Measurements from ENCODE around the gene UBE2F. TPM values are rescaled to one million over a fixed set of nuclear protein-coding genes. Genes with fewer than 3 reads are reported as not detected.

The UBE2F gene
- total and polyA plus RNA-seq, 7 experiments from 2014 or later = 42.5 to 114 (median 52.7) TPM

GRCh38 chr2:237967463-237967951, 693 bp downstream of the UBE2F start:
- Histone ChIP-seq H3K27me3 (ENCODE audit: control insufficient read depth in 2 of 2, insufficient read depth in 2 of 2, low read length in 2 of 2) (no peaks in the 10 kb centered on the region), H3K36me3 (ENCODE audit: control insufficient read depth in 2 of 3, insufficient read depth in 3 of 3, low read length in 3 of 3) (no peaks in the 10 kb centered on the region), H3K27ac (ENCODE audit: low read depth, low read length) (peak overlapping the region; percentile 64), H3K4me1 (ENCODE audit: control insufficient read depth in 2 of 2, insufficient read depth in 2 of 2, low read length in 2 of 2) (peaks cover 13 to 35% of the 10 kb centered on the region in 2 donors), H3K9me3 (ENCODE audit: control insufficient read depth in 2 of 3, low read length in 3 of 3) (peaks cover 0 to 8% (median 0%) of the 10 kb centered on the region in 3 experiments), H3K4me3 (ENCODE audit: low read length) (peak overlapping the region; percentile 70)
- DNase-seq (peak in 5 of 9 donors; percentile 11 to 44 (median 19)), ATAC-seq (no peak)
- CTCF ChIA-PET = interaction anchor here (0.5 to 1.2 kb wide), 2 partner anchors 110 to 322 kb away, joined by 3 read pairs; no protein-coding TSS in a partner anchor
- Mint-ChIP-seq H3K36me3 (peaks cover 0 to 32% (median 5%) of the 10 kb centered on the region in 5 donors), H3K4me3 (peak overlapping the region; percentile 82 to 93 (median 89)), H3K27ac (peak overlapping the region; percentile 66 to 95 (median 88)), H3K4me1 (peaks cover 29 to 51% (median 48%) of the 10 kb centered on the region in 7 donors), H3K9me3 (peaks cover 0 to 13% (median 10%) of the 10 kb centered on the region in 11 donors), H3K27me3 (peaks cover 0 to 3% (median 0%) of the 10 kb centered on the region in 5 donors)
- POLR2A ChIA-PET = interaction anchor here (0.5 to 2.9 kb wide), 7 partner anchors 11 to 1605 kb away, joined by 3 to 17 read pairs (median 7); no protein-coding TSS in a partner anchor
- intact Hi-C loops (cut with micrococcal nuclease) = loop anchor here (1.0 to 10.0 kb wide), 9 partner anchors 25 to 459 kb away; partner anchors contain the start of genes ASB1 (in 1 of the 2), ILKAP (in 1 of the 2) and PER2 (in 1 of the 2)

GRCh38 chr2:237968048-237968862, 1.4 kb downstream of the UBE2F start:
- POLR2A ChIA-PET = interaction anchor here (0.5 to 2.9 kb wide), 17 partner anchors 8 to 1606 kb away, joined by 3 to 17 read pairs (median 4); partner anchors contain the start of gene ILKAP
- Mint-ChIP-seq H3K4me3 (peak overlapping the region; percentile 82 to 93 (median 89)), H3K4me1 (peaks cover 34 to 56% (median 49%) of the 10 kb centered on the region in 7 donors), H3K9me3 (peaks cover 0 to 6% (median 3%) of the 10 kb centered on the region in 11 donors), H3K27ac (peak overlapping the region; percentile 66 to 95 (median 88)), H3K27me3 (peaks cover 0 to 3% (median 0%) of the 10 kb centered on the region in 5 donors), H3K36me3 (peaks cover 4 to 27% (median 4%) of the 10 kb centered on the region in 5 donors)
- ATAC-seq (peak; percentile 65), DNase-seq (peak in 8 of 9 donors; percentile 57 to 82 (median 66))
- Histone ChIP-seq H3K4me3 (ENCODE audit: low read length) (peak overlapping the region; percentile 70), H3K9me3 (ENCODE audit: control insufficient read depth in 2 of 3, low read length in 3 of 3) (peaks cover 0 to under 1% (median 0%) of the 10 kb centered on the region in 3 experiments), H3K36me3 (ENCODE audit: control insufficient read depth in 2 of 3, insufficient read depth in 3 of 3, low read length in 3 of 3) (peaks cover 0 to under 1% (median 0%) of the 10 kb centered on the region in 3 experiments), H3K27me3 (ENCODE audit: control insufficient read depth in 2 of 2, insufficient read depth in 2 of 2, low read length in 2 of 2) (no peaks in the 10 kb centered on the region), H3K27ac (ENCODE audit: low read depth, low read length) (peak overlapping the region; percentile 64), H3K4me1 (ENCODE audit: control insufficient read depth in 2 of 2, insufficient read depth in 2 of 2, low read length in 2 of 2) (peaks cover 13 to 35% of the 10 kb centered on the region in 2 donors)
- CTCF ChIA-PET = interaction anchor here (0.6 to 1.9 kb wide), 8 partner anchors 11 to 292 kb away, joined by 3 to 7 read pairs (median 3); no protein-coding TSS in a partner anchor
- intact Hi-C loops (cut with micrococcal nuclease) = loop anchor here (1.0 to 10.0 kb wide), 16 partner anchors 30 to 319 kb away; partner anchors contain the start of gene PER2 (in 1 of the 2)

- intact Hi-C loops (cut with micrococcal nuclease) = no loop called here
- ChIA-PET POLR2A (no interaction called here), CTCF (interaction anchor here (0.9 kb wide), 1 partner anchor 113 kb away, joined by 3 read pairs; no protein-coding TSS in a partner anchor)
- Mint-ChIP-seq H3K9me3 (peaks cover 0 to 3% (median 0%) of the 10 kb centered on the region in 11 donors), H3K27me3 (no peaks in the 10 kb centered on the region), H3K4me3 (peak overlapping the region in 3 of 10 donors; percentile 27 to 50 (median 44)), H3K4me1 (peaks cover 37 to 70% (median 60%) of the 10 kb centered on the region in 7 donors), H3K27ac (peak overlapping the region in 3 of 9 donors; percentile 2 to 67 (median 61)), H3K36me3 (peaks cover 8 to 36% (median 13%) of the 10 kb centered on the region in 5 donors)
- Histone ChIP-seq H3K36me3 (ENCODE audit: control insufficient read depth in 2 of 3, insufficient read depth in 3 of 3, low read length in 3 of 3) (peaks cover 0 to 22% (median 0%) of the 10 kb centered on the region in 3 experiments), H3K9me3 (ENCODE audit: control insufficient read depth in 2 of 3, low read length in 3 of 3) (no peaks in the 10 kb centered on the region), H3K27me3 (ENCODE audit: control insufficient read depth in 2 of 2, insufficient read depth in 2 of 2, low read length in 2 of 2) (no peaks in the 10 kb centered on the region), H3K4me1 (ENCODE audit: control insufficient read depth in 2 of 2, insufficient read depth in 2 of 2, low read length in 2 of 2) (peaks cover 6 to 35% of the 10 kb centered on the region in 2 donors), H3K27ac (ENCODE audit: low read depth, low read length) (no peak overlapping the region), H3K4me3 (ENCODE audit: low read length) (no peak overlapping the region)
- DNase-seq (no peak), ATAC-seq (no peak)
Observed at GRCh38 chr2:237971661-237972060, 4.8 kb downstream of the UBE2F start.

GRCh38 chr2:237972211-237972610, 5.4 kb downstream of the UBE2F start:
- DNase-seq (no peak), ATAC-seq (no peak)
- H3K4me3 ChIP-seq (ENCODE audit: low read length) = no peak overlapping the region
- peaks cover 0 to 1% (median 0%) of the 10 kb centered on the region in 11 donors for H3K9me3 Mint-ChIP-seq
- H3K4me1 Mint-ChIP-seq = peaks cover 42 to 75% (median 64%) of the 10 kb centered on the region in 7 donors
- peaks cover 0 to 27% (median 0%) of the 10 kb centered on the region in 3 experiments for H3K36me3 ChIP-seq (ENCODE audit: control insufficient read depth in 2 of 3, insufficient read depth in 3 of 3, low read length in 3 of 3)
- no peaks in the 10 kb centered on the region for H3K27me3 Mint-ChIP-seq
- H3K4me1 ChIP-seq (ENCODE audit: control insufficient read depth in 2 of 2, insufficient read depth in 2 of 2, low read length in 2 of 2) = peaks cover 6 to 40% of the 10 kb centered on the region in 2 donors
- peak overlapping the region in 1 of 10 donors; percentile 44 for H3K4me3 Mint-ChIP-seq
- H3K27ac Mint-ChIP-seq = peak overlapping the region in 1 of 9 donors; percentile 2
- H3K27ac ChIP-seq (ENCODE audit: low read depth, low read length) = no peak overlapping the region
- no peaks in the 10 kb centered on the region for H3K9me3 ChIP-seq (ENCODE audit: control insufficient read depth in 2 of 3, low read length in 3 of 3)
- CTCF ChIA-PET = interaction anchor here (0.9 kb wide), 1 partner anchor 114 kb away, joined by 3 read pairs; no protein-coding TSS in a partner anchor
- POLR2A ChIA-PET = no interaction called here
- no peaks in the 10 kb centered on the region for H3K27me3 ChIP-seq (ENCODE audit: control insufficient read depth in 2 of 2, insufficient read depth in 2 of 2, low read length in 2 of 2)
- peaks cover 8 to 36% (median 13%) of the 10 kb centered on the region in 5 donors for H3K36me3 Mint-ChIP-seq
- intact Hi-C loops (cut with micrococcal nuclease) = no loop called here

GRCh38 chr2:237972936-237973335, 6.1 kb downstream of the UBE2F start:
- Mint-ChIP-seq H3K4me1 (peaks cover 44 to 78% (median 67%) of the 10 kb centered on the region in 7 donors), H3K9me3 (peaks cover 0 to under 1% (median 0%) of the 10 kb centered on the region in 11 donors), H3K27me3 (no peaks in the 10 kb centered on the region), H3K4me3 (no peak overlapping the region), H3K27ac (no peak overlapping the region), H3K36me3 (peaks cover 13 to 39% (median 20%) of the 10 kb centered on the region in 5 donors)
- Histone ChIP-seq H3K27me3 (ENCODE audit: control insufficient read depth in 2 of 2, insufficient read depth in 2 of 2, low read length in 2 of 2) (no peaks in the 10 kb centered on the region), H3K4me3 (ENCODE audit: low read length) (no peak overlapping the region), H3K36me3 (ENCODE audit: control insufficient read depth in 2 of 3, insufficient read depth in 3 of 3, low read length in 3 of 3) (peaks cover 0 to 33% (median 0%) of the 10 kb centered on the region in 3 experiments), H3K27ac (ENCODE audit: low read depth, low read length) (no peak overlapping the region), H3K4me1 (ENCODE audit: control insufficient read depth in 2 of 2, insufficient read depth in 2 of 2, low read length in 2 of 2) (peaks cover 5 to 43% of the 10 kb centered on the region in 2 donors), H3K9me3 (ENCODE audit: control insufficient read depth in 2 of 3, low read length in 3 of 3) (no peaks in the 10 kb centered on the region)
- intact Hi-C loops (cut with micrococcal nuclease) = no loop called here
- ChIA-PET CTCF (no interaction called here), POLR2A (no interaction called here)
- no peak for DNase-seq
- ATAC-seq = no peak

- H3K27me3 Mint-ChIP-seq = no peaks in the 10 kb centered on the region
- H3K9me3 Mint-ChIP-seq = no peaks in the 10 kb centered on the region
- peaks cover 13 to 36% (median 20%) of the 10 kb centered on the region in 5 donors for H3K36me3 Mint-ChIP-seq
- POLR2A ChIA-PET = interaction anchor here (0.6 to 4.4 kb wide), 2 partner anchors 8 to 11 kb away, joined by 3 to 17 read pairs; no protein-coding TSS in a partner anchor
- no peak for DNase-seq
- H3K4me1 ChIP-seq (ENCODE audit: control insufficient read depth in 2 of 2, insufficient read depth in 2 of 2, low read length in 2 of 2) = peaks cover 0 to 42% of the 10 kb centered on the region in 2 donors
- CTCF ChIA-PET = no interaction called here
- peak overlapping the region in 8 of 9 donors; percentile 36 to 79 (median 54) for H3K27ac Mint-ChIP-seq
- no peak for ATAC-seq
- no peaks in the 10 kb centered on the region for H3K9me3 ChIP-seq (ENCODE audit: control insufficient read depth in 2 of 3, low read length in 3 of 3)
- H3K27ac ChIP-seq (ENCODE audit: low read depth, low read length) = no peak overlapping the region
- H3K27me3 ChIP-seq (ENCODE audit: control insufficient read depth in 2 of 2, insufficient read depth in 2 of 2, low read length in 2 of 2) = no peaks in the 10 kb centered on the region
- peak overlapping the region in 5 of 10 donors; percentile 3 to 69 (median 42) for H3K4me3 Mint-ChIP-seq
- no peak overlapping the region for H3K4me3 ChIP-seq (ENCODE audit: low read length)
- H3K36me3 ChIP-seq (ENCODE audit: control insufficient read depth in 2 of 3, insufficient read depth in 3 of 3, low read length in 3 of 3) = peaks cover 0 to 38% (median 0%) of the 10 kb centered on the region in 3 experiments
- intact Hi-C loops (cut with micrococcal nuclease) = no loop called here
- peaks cover 50 to 77% (median 66%) of the 10 kb centered on the region in 7 donors for H3K4me1 Mint-ChIP-seq
Observed at GRCh38 chr2:237977380-237977779, 10.6 kb downstream of the UBE2F start.

Measured in naive thymus-derived CD4-positive, alpha-beta T cell (primary cell).